ENCODE results near the gene NBPF26.
"Not testable (repeated sequence)": the region's sequence is repeated elsewhere in the genome, so short reads cannot be mapped to it uniquely, and the experiment has no call there.

Gene NBPF26

GRCh38 chr1:120858144-120858543 lies 134.4 kb downstream of the NBPF26 start:
- not testable (repeated sequence) for DNase-seq (ENCODE audit: low spot score)

GRCh38 chr1:120859615-120860234 lies 136.0 kb downstream of the NBPF26 start:
- not testable (repeated sequence) for DNase-seq (ENCODE audit: low spot score)

- not testable (repeated sequence) for DNase-seq (ENCODE audit: low spot score)
Measured at GRCh38 chr1:120878206-120878605, 154.5 kb downstream of the NBPF26 start.

- not testable (repeated sequence) for DNase-seq (ENCODE audit: low spot score)
Measured at GRCh38 chr1:120880056-120880455, 156.3 kb downstream of the NBPF26 start.

GRCh38 chr1:120881934-120882333 lies 158.2 kb downstream of the NBPF26 start:
- DNase-seq (ENCODE audit: low spot score), result not testable (repeated sequence)

Measured in D341Med (cell line).